Neural crest cell (in vitro differentiated cells): ENCODE data around the gene NANS. TPM values are rescaled to one million over a fixed set of nuclear protein-coding genes. Genes with fewer than 3 reads are reported as not detected.

Source experiments
- DNase-seq: peaks from one replicate; pipeline ENCODE4 v3.0.0; 2021; ENCODE audit warnings: low read depth, mixed read lengths, low spot score
- H3K27ac Mint-ChIP-seq: one replicate; pipeline ENCODE4 v1.8.0; 2021; ENCODE audit warnings: mild to moderate bottlenecking, mixed read lengths; ENCODE audit not compliant: unreplicated experiment
- H3K27me3 Mint-ChIP-seq: 2 replicates; pipeline ENCODE4 v1.8.0; 2021; ENCODE audit warnings: low read depth, mild to moderate bottlenecking, mixed read lengths
- H3K36me3 Mint-ChIP-seq: 2 replicates; pipeline ENCODE4 v1.8.0; 2021; ENCODE audit warnings: low read depth, mild to moderate bottlenecking, mixed read lengths
- H3K4me1 Mint-ChIP-seq: 2 replicates; pipeline ENCODE4 v1.8.0; 2021; ENCODE audit warnings: mixed read lengths
- H3K4me3 Mint-ChIP-seq: one replicate; pipeline ENCODE4 v1.8.0; 2021; ENCODE audit warnings: mild to moderate bottlenecking, mixed read lengths
- H3K9me3 Mint-ChIP-seq: 2 replicates; pipeline ENCODE4 v1.8.0; 2021; ENCODE audit warnings: mixed read lengths
- total RNA-seq: library from RNA; stranded (reverse); gene quantifications from 2 replicates; pipeline ENCODE4 v1.2.1, GENCODE V29; 2021
- TF ChIP-seq, protein P1 (sequence below): fragments of 200-600 bp; sonication (generic); conservative IDR thresholded peaks from 2 replicates; pipeline ENCODE4 v1.5.0; 2021; ENCODE audit warnings: antibody characterized with exemption, mild to moderate bottlenecking

Gene NANS
- total RNA-seq, 1 donor from 2014 or later = 39.6 TPM

- Mint-ChIP-seq H3K4me1 (no peaks in the 10 kb centered on the region), H3K27ac (no peak overlapping the region), H3K4me3 (no peak overlapping the region), H3K36me3 (no peaks in the 10 kb centered on the region), H3K27me3 (peaks cover 50% of the 10 kb centered on the region), H3K9me3 (no peaks in the 10 kb centered on the region)
- no peak for DNase-seq
- TF ChIP-seq, protein P1, sequence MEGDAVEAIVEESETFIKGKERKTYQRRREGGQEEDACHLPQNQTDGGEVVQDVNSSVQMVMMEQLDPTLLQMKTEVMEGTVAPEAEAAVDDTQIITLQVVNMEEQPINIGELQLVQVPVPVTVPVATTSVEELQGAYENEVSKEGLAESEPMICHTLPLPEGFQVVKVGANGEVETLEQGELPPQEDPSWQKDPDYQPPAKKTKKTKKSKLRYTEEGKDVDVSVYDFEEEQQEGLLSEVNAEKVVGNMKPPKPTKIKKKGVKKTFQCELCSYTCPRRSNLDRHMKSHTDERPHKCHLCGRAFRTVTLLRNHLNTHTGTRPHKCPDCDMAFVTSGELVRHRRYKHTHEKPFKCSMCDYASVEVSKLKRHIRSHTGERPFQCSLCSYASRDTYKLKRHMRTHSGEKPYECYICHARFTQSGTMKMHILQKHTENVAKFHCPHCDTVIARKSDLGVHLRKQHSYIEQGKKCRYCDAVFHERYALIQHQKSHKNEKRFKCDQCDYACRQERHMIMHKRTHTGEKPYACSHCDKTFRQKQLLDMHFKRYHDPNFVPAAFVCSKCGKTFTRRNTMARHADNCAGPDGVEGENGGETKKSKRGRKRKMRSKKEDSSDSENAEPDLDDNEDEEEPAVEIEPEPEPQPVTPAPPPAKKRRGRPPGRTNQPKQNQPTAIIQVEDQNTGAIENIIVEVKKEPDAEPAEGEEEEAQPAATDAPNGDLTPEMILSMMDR = no peak
Measured at GRCh38 chr9:98039607-98040017, 16.9 kb upstream of the NANS start.

DNA sequence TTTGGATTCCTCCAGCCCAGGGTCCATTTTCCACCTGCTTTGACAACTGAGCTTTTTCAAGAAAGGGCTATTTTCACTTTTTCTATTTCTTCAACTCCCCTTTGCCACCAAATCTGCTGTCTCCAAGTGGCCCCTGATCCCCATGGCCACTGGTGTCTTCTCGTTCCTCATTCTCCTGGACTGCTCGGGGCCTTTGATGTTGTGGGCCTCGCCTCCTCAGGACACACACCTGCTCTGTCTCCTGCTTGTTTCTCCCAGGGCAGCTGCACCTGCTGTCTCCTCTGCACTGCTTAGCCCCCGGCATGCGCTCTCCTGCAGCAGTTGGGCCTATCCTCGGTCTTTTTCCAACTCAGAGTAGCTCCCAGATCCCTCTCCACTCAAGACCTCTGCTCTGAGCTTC is 16.3 kb upstream of the NANS start:
- Mint-ChIP-seq H3K4me1 (no peaks in the 10 kb centered on the region), H3K36me3 (no peaks in the 10 kb centered on the region), H3K4me3 (no peak overlapping the region), H3K9me3 (no peaks in the 10 kb centered on the region), H3K27me3 (peaks cover 47% of the 10 kb centered on the region), H3K27ac (peak overlapping the region; percentile 10)
- DNase-seq = no peak
- TF ChIP-seq, protein P1 = no peak

- no peak overlapping the region for H3K27ac Mint-ChIP-seq
- no peak overlapping the region for H3K4me3 Mint-ChIP-seq
- no peaks in the 10 kb centered on the region for H3K9me3 Mint-ChIP-seq
- no peaks in the 10 kb centered on the region for H3K36me3 Mint-ChIP-seq
- H3K27me3 Mint-ChIP-seq = peaks cover 33% of the 10 kb centered on the region
- TF ChIP-seq, protein P1 = no peak
- no peak for DNase-seq
- no peaks in the 10 kb centered on the region for H3K4me1 Mint-ChIP-seq
Measured at GRCh38 chr9:98043915-98044314, 12.6 kb upstream of the NANS start.

- H3K9me3 Mint-ChIP-seq = no peaks in the 10 kb centered on the region
- no peak overlapping the region for H3K4me3 Mint-ChIP-seq
- H3K36me3 Mint-ChIP-seq = no peaks in the 10 kb centered on the region
- no peaks in the 10 kb centered on the region for H3K4me1 Mint-ChIP-seq
- H3K27ac Mint-ChIP-seq = no peak overlapping the region
- TF ChIP-seq, protein P1 = no peak
- no peak for DNase-seq
- peaks cover 21% of the 10 kb centered on the region for H3K27me3 Mint-ChIP-seq
Measured at GRCh38 chr9:98045234-98046179, 11.0 kb upstream of the NANS start.

GRCh38 chr9:98046180-98046543 is 10.4 kb upstream of the NANS start:
- no peak for DNase-seq
- Mint-ChIP-seq H3K4me1 (no peaks in the 10 kb centered on the region), H3K4me3 (no peak overlapping the region), H3K9me3 (no peaks in the 10 kb centered on the region), H3K36me3 (no peaks in the 10 kb centered on the region), H3K27ac (no peak overlapping the region), H3K27me3 (peaks cover 20% of the 10 kb centered on the region)
- TF ChIP-seq, protein P1 = no peak
